ENCODE measurements around the gene TMEM140. TPM values are rescaled to one million over a fixed set of nuclear protein-coding genes. Genes with fewer than 3 reads are reported as not detected.

TMEM140 gene
- total RNA-seq, 4 donors from 2014 or later: 9.3 to 21.8 (median 16.0) TPM

GRCh38 chr7:135189961-135190360 is 42.1 kb downstream of the TMEM140 start:
- peaks cover 0 to 96% of the 10 kb centered on the region in 2 donors for H3K36me3 ChIP-seq

GRCh38 chr7:135190703-135191102 is 42.8 kb downstream of the TMEM140 start:
- ATAC-seq: no peak
- Histone ChIP-seq H3K4me3 (no peak overlapping the region), H3K27ac (no peak overlapping the region), H3K9me3 (no peaks in the 10 kb centered on the region), H3K36me3 (peaks cover 0 to 96% of the 10 kb centered on the region in 2 donors), H3K4me1 (peaks cover 0 to 36% (median 3%) of the 10 kb centered on the region in 3 donors), H3K27me3 (no peaks in the 10 kb centered on the region)
- TF ChIP-seq EP300 (IDR thresholded peaks at IDR 0.05) (no peak), POLR2A (IDR thresholded peaks at IDR 0.05) (no peak), CTCF (IDR thresholded peaks at IDR 0.05) (no peak), POLR2AphosphoS5 (IDR thresholded peaks at IDR 0.05) (no peak)

More at GRCh38 chr7:135189961-135190360, 42.1 kb downstream of the TMEM140 start:
- Histone ChIP-seq H3K9me3 (no peaks in the 10 kb centered on the region), H3K4me3 (no peak overlapping the region), H3K4me1 (peaks cover 0 to 36% (median 3%) of the 10 kb centered on the region in 3 donors), H3K27me3 (no peaks in the 10 kb centered on the region), H3K27ac (peak overlapping the region in 3 of 4 donors; percentile 19 to 45 (median 45))
- TF ChIP-seq CTCF (IDR thresholded peaks at IDR 0.05) (no peak), POLR2A (IDR thresholded peaks at IDR 0.05) (no peak), POLR2AphosphoS5 (IDR thresholded peaks at IDR 0.05) (no peak), EP300 (IDR thresholded peaks at IDR 0.05) (no peak)
- WGBS, 2 donors (ENCODE audit: low coverage in 1 of 2): 64 to 68% methylated on average over 3 to 4 of the region's 4 CpGs
- no peak for ATAC-seq

GRCh38 chr7:135192914-135193536 is 45.2 kb downstream of the TMEM140 start:
- TF ChIP-seq EP300 (IDR thresholded peaks at IDR 0.05) (no peak), CTCF (IDR thresholded peaks at IDR 0.05) (no peak), POLR2A (IDR thresholded peaks at IDR 0.05) (no peak), POLR2AphosphoS5 (IDR thresholded peaks at IDR 0.05) (no peak)
- Histone ChIP-seq H3K9me3 (no peaks in the 10 kb centered on the region), H3K36me3 (peaks cover 0 to 96% of the 10 kb centered on the region in 2 donors), H3K27ac (peak overlapping the region; percentile 57 to 77 (median 74)), H3K27me3 (no peaks in the 10 kb centered on the region), H3K4me1 (peaks cover 0 to 36% (median 3%) of the 10 kb centered on the region in 3 donors), H3K4me3 (no peak overlapping the region)
- no peak for ATAC-seq
- 87 to 100% methylated on average over 2 to 7 of the region's 11 CpGs for WGBS, 2 donors (ENCODE audit: low coverage in 1 of 2)

GRCh38 chr7:135193615-135194081 is 45.8 kb downstream of the TMEM140 start:
- Histone ChIP-seq H3K36me3 (peaks cover 0 to 96% of the 10 kb centered on the region in 2 donors), H3K4me1 (peaks cover 0 to 36% (median 3%) of the 10 kb centered on the region in 3 donors), H3K9me3 (no peaks in the 10 kb centered on the region), H3K27me3 (no peaks in the 10 kb centered on the region), H3K27ac (peak overlapping the region; percentile 57 to 77 (median 74)), H3K4me3 (no peak overlapping the region)
- WGBS, 2 donors (ENCODE audit: low coverage in 1 of 2): 70 to 86% methylated on average over 5 of the region's 10 CpGs
- TF ChIP-seq CTCF (IDR thresholded peaks at IDR 0.05): no peak
- no peak for TF ChIP-seq POLR2AphosphoS5 (IDR thresholded peaks at IDR 0.05)
- TF ChIP-seq EP300 (IDR thresholded peaks at IDR 0.05): no peak
- TF ChIP-seq POLR2A (IDR thresholded peaks at IDR 0.05): no peak
- ATAC-seq: peak; percentile 72

Measured in gastroesophageal sphincter (tissue), 4 donors.